Stomach smooth muscle (tissue), 2 donors: ENCODE measurements around the gene SPECC1L.

Experiments used
- H3K27ac ChIP-seq: one replicate; pipeline ENCODE4 v1.7.0; 2013; ENCODE audit warnings: mild to moderate bottlenecking, low read length, inconsistent platforms
- H3K27me3 ChIP-seq, 2 donors: one replicate each; pipeline ENCODE4 v1.7.0; 2013; ENCODE audit warnings: low read length in 2 of 2; ENCODE audit not compliant: insufficient read depth in 2 of 2, control insufficient read depth in 1 of 2
- H3K36me3 ChIP-seq, 2 donors: one replicate each; pipeline ENCODE4 v1.7.0; 2013; ENCODE audit warnings: low read length in 2 of 2; ENCODE audit not compliant: control insufficient read depth in 2 of 2, insufficient read depth in 2 of 2
- H3K4me1 ChIP-seq: one replicate; pipeline ENCODE4 v1.7.0; 2013; ENCODE audit warnings: low read length; ENCODE audit not compliant: control insufficient read depth, insufficient read depth
- H3K4me3 ChIP-seq, 2 donors: one replicate each; pipeline ENCODE4 v1.7.0; 2013; ENCODE audit warnings: low read length in 2 of 2
- H3K9ac ChIP-seq, 2 donors: one replicate each; pipeline ENCODE4 v1.7.0; 2013; ENCODE audit warnings: low read length in 2 of 2, mild to moderate bottlenecking in 1 of 2
- H3K9me3 ChIP-seq, 2 donors: one replicate each; pipeline ENCODE4 v1.7.0; 2013; ENCODE audit warnings: low read length in 2 of 2; ENCODE audit not compliant: control insufficient read depth in 2 of 2
- donor health status: healthy.
- donor health status: Pancreatic carcinoma.

Gene SPECC1L

GRCh38 chr22:24363243-24363642 lies 92.6 kb downstream of the SPECC1L start:
- Histone ChIP-seq H3K27ac (no peak overlapping the region), H3K4me1 (no peaks in the 10 kb centered on the region), H3K27me3 (no peaks in the 10 kb centered on the region), H3K4me3 (no peak overlapping the region), H3K36me3 (peaks cover 16 to 25% of the 10 kb centered on the region in 2 donors), H3K9ac (no peak overlapping the region), H3K9me3 (no peaks in the 10 kb centered on the region)

DNA sequence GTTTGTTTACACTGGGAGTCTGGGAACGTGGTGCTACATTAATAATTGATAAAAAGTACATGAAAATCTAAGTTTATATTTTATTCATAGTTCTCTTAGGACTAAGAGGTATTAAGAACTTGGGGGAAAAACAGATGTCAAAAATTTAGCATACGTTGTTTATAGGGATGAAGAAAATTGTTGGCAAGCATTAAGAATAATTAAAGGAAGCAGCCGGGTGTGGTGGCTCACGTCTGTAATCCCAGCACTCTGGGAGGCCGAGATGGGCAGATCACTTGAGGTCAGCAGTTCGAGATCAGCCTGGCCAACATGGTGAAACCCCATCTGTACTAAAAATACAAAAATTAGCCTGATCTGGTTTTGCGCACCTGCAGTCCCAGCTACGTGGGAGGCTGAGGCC lies 96.1 kb downstream of the SPECC1L start:
- Histone ChIP-seq H3K4me1 (no peaks in the 10 kb centered on the region), H3K27ac (no peak overlapping the region), H3K9me3 (no peaks in the 10 kb centered on the region), H3K9ac (no peak overlapping the region), H3K27me3 (no peaks in the 10 kb centered on the region), H3K4me3 (no peak overlapping the region), H3K36me3 (peaks cover 33 to 48% of the 10 kb centered on the region in 2 donors)

GRCh38 chr22:24367841-24368240 lies 97.2 kb downstream of the SPECC1L start:
- H3K9ac ChIP-seq = no peak overlapping the region
- H3K36me3 ChIP-seq = peaks cover 30 to 47% of the 10 kb centered on the region in 2 donors
- no peaks in the 10 kb centered on the region for H3K4me1 ChIP-seq
- no peak overlapping the region for H3K27ac ChIP-seq
- no peak overlapping the region for H3K4me3 ChIP-seq
- H3K27me3 ChIP-seq = no peaks in the 10 kb centered on the region
- H3K9me3 ChIP-seq = no peaks in the 10 kb centered on the region

- no peak overlapping the region for H3K27ac ChIP-seq
Measured at GRCh38 chr22:24370401-24370800, 99.8 kb downstream of the SPECC1L start.

GRCh38 chr22:24376002-24376401 lies 105.4 kb downstream of the SPECC1L start:
- Histone ChIP-seq H3K27ac (no peak overlapping the region), H3K9ac (no peak overlapping the region), H3K36me3 (peaks cover 21 to 30% of the 10 kb centered on the region in 2 donors), H3K27me3 (no peaks in the 10 kb centered on the region), H3K4me1 (no peaks in the 10 kb centered on the region), H3K4me3 (no peak overlapping the region), H3K9me3 (no peaks in the 10 kb centered on the region)

More at GRCh38 chr22:24370401-24370800, 99.8 kb downstream of the SPECC1L start:
- no peaks in the 10 kb centered on the region for H3K27me3 ChIP-seq
- H3K4me3 ChIP-seq = no peak overlapping the region
- no peaks in the 10 kb centered on the region for H3K9me3 ChIP-seq
- peaks cover 24 to 39% of the 10 kb centered on the region in 2 donors for H3K36me3 ChIP-seq
- no peak overlapping the region for H3K9ac ChIP-seq
- no peaks in the 10 kb centered on the region for H3K4me1 ChIP-seq

DNA sequence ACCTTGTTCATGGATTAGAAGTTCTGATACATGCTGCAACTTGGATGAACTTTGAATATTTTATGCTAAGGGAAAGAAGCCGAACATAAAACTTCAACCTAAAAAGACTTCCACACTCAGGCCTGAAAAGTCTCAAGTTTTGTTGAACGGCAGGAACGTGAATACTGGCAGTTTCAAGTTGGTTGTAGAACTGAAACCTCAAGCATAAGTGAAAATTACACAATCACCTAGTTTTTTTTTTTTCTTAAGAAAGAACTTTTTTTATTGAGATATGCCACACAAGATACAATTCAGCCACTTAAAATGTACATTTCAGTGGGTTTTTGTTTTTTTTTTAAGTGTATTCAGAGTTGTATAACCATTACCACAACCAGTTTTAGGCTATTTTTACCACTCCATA lies 106.0 kb downstream of the SPECC1L start:
- no peak overlapping the region for H3K9ac ChIP-seq
- no peaks in the 10 kb centered on the region for H3K4me1 ChIP-seq
- no peaks in the 10 kb centered on the region for H3K27me3 ChIP-seq
- H3K36me3 ChIP-seq = peaks cover 18 to 26% of the 10 kb centered on the region in 2 donors
- no peak overlapping the region for H3K4me3 ChIP-seq
- no peak overlapping the region for H3K27ac ChIP-seq
- H3K9me3 ChIP-seq = no peaks in the 10 kb centered on the region

GRCh38 chr22:24379536-24379935 lies 108.9 kb downstream of the SPECC1L start:
- Histone ChIP-seq H3K9me3 (no peaks in the 10 kb centered on the region), H3K4me1 (no peaks in the 10 kb centered on the region), H3K36me3 (peaks cover 15 to 21% of the 10 kb centered on the region in 2 donors), H3K9ac (no peak overlapping the region), H3K27me3 (no peaks in the 10 kb centered on the region), H3K4me3 (no peak overlapping the region), H3K27ac (no peak overlapping the region)

DNA sequence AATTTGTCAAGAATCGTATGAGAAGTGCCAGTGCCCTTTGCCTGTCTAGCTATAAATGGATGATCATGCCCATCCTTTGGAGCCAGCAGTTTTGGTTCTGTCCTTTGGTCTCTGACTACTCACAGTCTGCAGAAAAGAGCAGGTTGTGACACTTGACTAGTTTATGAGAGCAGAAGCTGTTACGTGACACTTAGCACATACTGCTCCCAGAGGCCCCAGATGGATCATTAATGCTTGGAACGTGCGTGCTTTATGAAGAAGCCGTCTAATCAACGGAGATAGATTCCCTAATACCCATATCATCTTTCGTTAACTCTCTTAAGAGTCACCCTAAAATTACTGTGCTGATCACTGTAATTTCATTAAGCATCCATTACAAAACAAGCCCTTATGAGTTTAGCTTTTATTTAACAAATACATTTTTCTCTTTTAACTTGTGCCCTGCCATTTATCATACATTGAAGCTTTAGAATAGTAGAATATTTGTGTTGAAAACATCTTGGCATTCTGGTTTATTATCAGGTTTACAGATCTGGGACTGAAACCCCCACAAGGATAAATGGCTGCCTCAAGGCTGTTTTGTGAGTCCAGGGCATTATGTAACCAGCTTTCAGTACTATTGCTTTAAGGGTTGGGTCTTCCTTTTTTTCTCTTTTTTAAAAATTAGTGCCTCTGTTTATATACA lies 109.7 kb downstream of the SPECC1L start:
- H3K4me1 ChIP-seq = no peaks in the 10 kb centered on the region

DNA sequence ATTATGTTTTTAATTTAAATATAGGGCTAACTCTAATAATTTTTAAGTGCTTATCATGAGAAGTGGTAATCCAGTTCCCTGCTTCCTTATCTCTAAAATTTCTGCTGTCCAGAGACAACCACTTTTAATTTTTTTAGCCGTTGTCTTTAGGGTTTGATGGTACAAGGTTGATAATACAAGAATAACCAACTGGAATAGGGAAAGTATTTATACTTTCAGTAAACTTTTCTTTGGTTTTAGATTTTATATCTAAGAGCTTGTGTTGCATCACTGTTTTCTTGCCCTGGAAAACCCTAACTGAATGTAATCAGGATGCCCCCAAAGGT lies 110.2 kb downstream of the SPECC1L start:
- Histone ChIP-seq H3K4me1 (no peaks in the 10 kb centered on the region), H3K27me3 (no peaks in the 10 kb centered on the region), H3K9me3 (no peaks in the 10 kb centered on the region), H3K27ac (no peak overlapping the region), H3K4me3 (no peak overlapping the region), H3K36me3 (peaks cover 11 to 21% of the 10 kb centered on the region in 2 donors), H3K9ac (no peak overlapping the region)

More for the DNA sequence above, 109.7 kb downstream of the SPECC1L start:
- no peak overlapping the region for H3K9ac ChIP-seq
- H3K27me3 ChIP-seq = no peaks in the 10 kb centered on the region
- H3K4me3 ChIP-seq = no peak overlapping the region
- H3K36me3 ChIP-seq = peaks cover 15 to 21% of the 10 kb centered on the region in 2 donors
- H3K27ac ChIP-seq = no peak overlapping the region
- H3K9me3 ChIP-seq = no peaks in the 10 kb centered on the region

GRCh38 chr22:24383061-24383460 lies 112.4 kb downstream of the SPECC1L start:
- H3K9ac ChIP-seq = no peak overlapping the region
- H3K9me3 ChIP-seq = no peaks in the 10 kb centered on the region
- H3K4me1 ChIP-seq = no peaks in the 10 kb centered on the region
- no peak overlapping the region for H3K27ac ChIP-seq
- H3K4me3 ChIP-seq = no peak overlapping the region
- H3K27me3 ChIP-seq = no peaks in the 10 kb centered on the region
- H3K36me3 ChIP-seq = peaks cover 7 to 10% of the 10 kb centered on the region in 2 donors

DNA sequence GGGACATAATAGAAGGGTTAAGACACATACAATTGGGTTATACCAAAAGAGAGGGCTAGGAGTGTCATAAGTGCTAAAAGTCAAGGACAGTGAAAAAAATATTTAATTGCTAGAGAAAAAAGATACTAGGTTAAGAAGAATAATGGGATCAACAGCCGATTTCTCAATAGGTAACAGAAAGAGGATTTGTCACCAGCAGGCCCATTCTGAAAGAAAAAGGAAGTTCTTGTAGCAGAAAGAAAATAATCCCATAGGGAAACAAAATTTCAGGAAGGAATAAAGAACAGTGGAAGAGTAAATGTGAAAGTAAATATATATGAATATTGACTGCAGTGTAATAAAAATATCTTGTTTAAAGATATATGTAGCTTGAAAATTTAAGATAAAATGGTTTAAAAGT lies 113.5 kb downstream of the SPECC1L start:
- no peaks in the 10 kb centered on the region for H3K4me1 ChIP-seq
- H3K9me3 ChIP-seq = no peaks in the 10 kb centered on the region
- no peak overlapping the region for H3K27ac ChIP-seq
- H3K4me3 ChIP-seq = no peak overlapping the region
- no peaks in the 10 kb centered on the region for H3K27me3 ChIP-seq
- peaks cover 5 to 10% of the 10 kb centered on the region in 2 donors for H3K36me3 ChIP-seq
- no peak overlapping the region for H3K9ac ChIP-seq
